ENCODE measurements around the gene FBXO34. TPM values are rescaled to one million over a fixed set of nuclear protein-coding genes. Genes with fewer than 3 reads are reported as not detected.
A peak's percentile ranks its signal among the peaks of the same experiment; 100 is the strongest.

Gene FBXO34
- total and polyA plus RNA-seq, 9 of the 15 experiments (the other 6 are each of a cell fraction or from before 2014, with no cell fraction given) = 6.3 to 24.9 (median 16.2) TPM

GRCh38 chr14:55372423-55372822, 101.2 kb downstream of the FBXO34 start:
- 0 out of 2 replicates have a peak, but pooled peaks have one; percentile 36 for TF ChIP-seq ELF4 (CRISPR knock-in tag; IDR thresholded peaks at IDR 0.05)
- no peak for TF ChIP-seq ZNF253 (CRISPR knock-in tag; conservative IDR thresholded peaks at IDR 0.05)
- TF ChIP-seq HDAC1 (IDR thresholded peaks at IDR 0.05) = 0 out of 4 replicates have a peak, but pooled peaks of 1 of the 2 experiments have one; percentile 33
- no peak for TF ChIP-seq RFX7 (CRISPR knock-in tag; IDR thresholded peaks at IDR 0.05)
- no peak for TF ChIP-seq ZNF408 (CRISPR knock-in tag; IDR thresholded peaks at IDR 0.05; ENCODE audit: low read depth)
- TF ChIP-seq ZNF316 (IDR thresholded peaks at IDR 0.05) = peak; percentile 71
- TF ChIP-seq TBL1XR1 (IDR thresholded peaks at IDR 0.05; ENCODE audit: low read length in 2 of 2) = no peak
- peak; percentile 25; the same call in 1 of the 2 replicates for TF ChIP-seq C11orf30 (IDR thresholded peaks at IDR 0.05; ENCODE audit: low read depth)
- Histone ChIP-seq H3K27me3 (ENCODE audit: control insufficient read depth in 2 of 2, insufficient read depth in 2 of 2, low read length in 2 of 2) (no peaks in the 10 kb centered on the region), H3K27ac (ENCODE audit: extremely low read depth, low read depth, low read length) (no peak overlapping the region; the same call in 2 of the 3 replicates), H3K79me2 (ENCODE audit: control insufficient read depth, insufficient read depth, low read length) (no peaks in the 10 kb centered on the region), H4K20me1 (replicated peaks; ENCODE audit: control insufficient read depth, insufficient read depth, low read length) (no peaks in the 10 kb centered on the region), H3K9ac (ENCODE audit: insufficient read depth in 1 of 2, low read depth in 2 of 2, low read length in 2 of 2) (no peak overlapping the region), H3K9me3 (replicated peaks; ENCODE audit: control insufficient read depth, insufficient read depth, low read depth, low read length) (no peaks in the 10 kb centered on the region), H3K9me1 (ENCODE audit: control insufficient read depth, insufficient read depth, low read length) (no peaks in the 10 kb centered on the region), H3K4me2 (ENCODE audit: insufficient read depth, low read length) (no peak overlapping the region), H3K4me1 (replicated peaks in 1 of 2; ENCODE audit: control insufficient read depth in 2 of 2, insufficient read depth in 2 of 2, low read length in 2 of 2) (peaks cover 18 to 25% of the 10 kb centered on the region in 2 experiments; a peak in 4 of 5 replicates), H3K4me3 (no peak overlapping the region), H2AFZ (ENCODE audit: low read depth, low read length) (no peak overlapping the region), H3K36me3 (ENCODE audit: control insufficient read depth, insufficient read depth, low read length) (peaks cover 30% of the 10 kb centered on the region)
- BruUV-seq (replicated peaks) = no TSS peak
- no peak for FAIRE-seq
- peak; percentile 37; the same call in 2 of the 3 replicates for ATAC-seq
- no CpG with 5 or more reads among the region's 1 CpG for WGBS (ENCODE audit: insufficient coverage, low coverage, missing lambda C conversion rate)
- in situ Hi-C loops (cut with MboI) = no loop called here
- ChIA-PET CTCF (ENCODE audit: low intra/inter-chr PET ratio) (no interaction called here), POLR2A (interaction anchor here (0.7 to 1.5 kb wide), 2 partner anchors 10 to 11 kb away, joined by 5 to 9 read pairs; no protein-coding TSS in a partner anchor)
- intact Hi-C loops (cut with micrococcal nuclease) = loop anchor here (10.0 kb wide), 1 partner anchor 52 kb away; no protein-coding TSS in a partner anchor
- DNase-seq (ENCODE audit: extremely low read depth in 1 of 4, low spot score in 3 of 4) = no peak
